Epithelial cell of proximal tubule (primary cell): Measurements from ENCODE around the gene SANBR. TPM values are rescaled to one million over a fixed set of nuclear protein-coding genes. Genes with fewer than 3 reads are reported as not detected.

Experiments used
- DNase-seq: peaks from one replicate; pipeline ENCODE4 v3.0.0-alpha.2; 2011; ENCODE audit warnings: low read depth
- H3K4me3 ChIP-seq: 2 replicates; pipeline ENCODE4 v1.5.1; 2011; ENCODE audit warnings: low read depth, mild to moderate bottlenecking, low read length
- CTCF ChIP-seq: conservative IDR thresholded peaks from 2 replicates; pipeline ENCODE4 v1.5.1; 2012; ENCODE audit warnings: low read depth, mild to moderate bottlenecking, low read length
- total RNA-seq: library from RNA; depleted of rRNA; stranded (reverse); fragments of >200 nt; gene quantifications from 2 replicates; pipeline ENCODE4 v1.2.3, GENCODE V29; 2015

SANBR gene
- total RNA-seq, 1 donor from 2014 or later: 6.3 TPM

GRCh38 chr2:61114147-61114546, 48.5 kb downstream of the SANBR start:
- no peak for TF ChIP-seq CTCF
- H3K4me3 ChIP-seq: no peak overlapping the region
- no peak for DNase-seq

Other genes with a start within 250 kb of the SANBR start
- 2.4 and 3.0 TPM in 2 replicates for gene REL, start 184.3 kb upstream of the SANBR start, total RNA-seq
- 29.6 and 30.3 TPM in 2 replicates for gene PEX13, start 48.2 kb upstream of the SANBR start, total RNA-seq
- gene PUS10, start 47.6 kb upstream of the SANBR start, total RNA-seq: 2.0 and 4.0 TPM in 2 replicates
- gene C2orf74, start 96.3 kb downstream of the SANBR start, total RNA-seq: 4.4 and 9.1 TPM in 2 replicates